ENCODE data around the gene KAZALD1.

GRCh38 chr10:101089520-101090299 is 27.9 kb downstream of the KAZALD1 start:
- TF ChIP-seq, protein P1, sequence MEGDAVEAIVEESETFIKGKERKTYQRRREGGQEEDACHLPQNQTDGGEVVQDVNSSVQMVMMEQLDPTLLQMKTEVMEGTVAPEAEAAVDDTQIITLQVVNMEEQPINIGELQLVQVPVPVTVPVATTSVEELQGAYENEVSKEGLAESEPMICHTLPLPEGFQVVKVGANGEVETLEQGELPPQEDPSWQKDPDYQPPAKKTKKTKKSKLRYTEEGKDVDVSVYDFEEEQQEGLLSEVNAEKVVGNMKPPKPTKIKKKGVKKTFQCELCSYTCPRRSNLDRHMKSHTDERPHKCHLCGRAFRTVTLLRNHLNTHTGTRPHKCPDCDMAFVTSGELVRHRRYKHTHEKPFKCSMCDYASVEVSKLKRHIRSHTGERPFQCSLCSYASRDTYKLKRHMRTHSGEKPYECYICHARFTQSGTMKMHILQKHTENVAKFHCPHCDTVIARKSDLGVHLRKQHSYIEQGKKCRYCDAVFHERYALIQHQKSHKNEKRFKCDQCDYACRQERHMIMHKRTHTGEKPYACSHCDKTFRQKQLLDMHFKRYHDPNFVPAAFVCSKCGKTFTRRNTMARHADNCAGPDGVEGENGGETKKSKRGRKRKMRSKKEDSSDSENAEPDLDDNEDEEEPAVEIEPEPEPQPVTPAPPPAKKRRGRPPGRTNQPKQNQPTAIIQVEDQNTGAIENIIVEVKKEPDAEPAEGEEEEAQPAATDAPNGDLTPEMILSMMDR (IDR thresholded peaks at IDR 0.05): no peak
- no peak for TF ChIP-seq POLR2A (IDR thresholded peaks at IDR 0.05)
